Thymus (tissue), 11 donors: ENCODE measurements around the gene MEF2D. TPM values are rescaled to one million over a fixed set of nuclear protein-coding genes. Genes with fewer than 3 reads are reported as not detected.

Source experiments
- DNase-seq, 9 donors: peaks; one replicate each; pipeline ENCODE4 v3.0.0-alpha.2; 2013; ENCODE audit warnings: low spot score in 9 of 9, low read depth in 6 of 9, missing footprints in 1 of 9
- H3K27ac ChIP-seq, 2 donors: one replicate each; pipeline ENCODE4 v1.5.1; 2013; ENCODE audit warnings: control low read depth in 1 of 2, low read depth in 1 of 2, low read length in 1 of 2, mild to moderate bottlenecking in 1 of 2, moderate library complexity in 1 of 2
- H3K27me3 ChIP-seq, 2 donors: one replicate each; pipeline ENCODE4 v1.5.1; 2013; ENCODE audit warnings: low read length in 1 of 2; ENCODE audit not compliant: control insufficient read depth in 2 of 2, insufficient read depth in 1 of 2
- H3K36me3 ChIP-seq, 2 donors: one replicate each; pipeline ENCODE4 v1.5.1; 2013; ENCODE audit warnings: low read length in 1 of 2, mild to moderate bottlenecking in 1 of 2, moderate library complexity in 1 of 2; ENCODE audit not compliant: control insufficient read depth in 2 of 2, insufficient read depth in 2 of 2
- H3K4me1 ChIP-seq, 2 donors: one replicate each; pipeline ENCODE4 v1.5.1; 2013; ENCODE audit warnings: low read length in 2 of 2; ENCODE audit not compliant: control insufficient read depth in 2 of 2, insufficient read depth in 2 of 2
- H3K4me3 ChIP-seq, 2 donors: one replicate each; pipeline ENCODE4 v1.5.1; 2013; ENCODE audit warnings: low read length in 2 of 2, control low read depth in 1 of 2, mild to moderate bottlenecking in 1 of 2
- H3K9me3 ChIP-seq, 2 donors: one replicate each; pipeline ENCODE4 v1.5.1; 2013; ENCODE audit warnings: low read length in 1 of 2, mild to moderate bottlenecking in 1 of 2; ENCODE audit not compliant: control insufficient read depth in 2 of 2, insufficient read depth in 1 of 2
- WGBS: extraction: QIAGEN DNeasy Blood & Tissue Kit; methylation state at CpG from one replicate; pipeline ENCODE4 v1.1.7; 2013; 5-methylcytosine and 5-hydroxymethylcytosine counted together
- polyA plus RNA-seq: library from polyadenylated mRNA; stranded (reverse); fragments of 200-250 nt; gene quantifications from one replicate; pipeline ENCODE4 v1.2.3, GENCODE V29; 2013
- total RNA-seq: library from RNA; stranded (reverse); fragments of 120-200 nt; gene quantifications from one replicate; pipeline ENCODE4 v1.2.4, GENCODE V29; 2013
- donor health status: healthy.

The MEF2D gene
- total and polyA plus RNA-seq, 2 donors, result 8.3 to 26.3 TPM

DNA sequence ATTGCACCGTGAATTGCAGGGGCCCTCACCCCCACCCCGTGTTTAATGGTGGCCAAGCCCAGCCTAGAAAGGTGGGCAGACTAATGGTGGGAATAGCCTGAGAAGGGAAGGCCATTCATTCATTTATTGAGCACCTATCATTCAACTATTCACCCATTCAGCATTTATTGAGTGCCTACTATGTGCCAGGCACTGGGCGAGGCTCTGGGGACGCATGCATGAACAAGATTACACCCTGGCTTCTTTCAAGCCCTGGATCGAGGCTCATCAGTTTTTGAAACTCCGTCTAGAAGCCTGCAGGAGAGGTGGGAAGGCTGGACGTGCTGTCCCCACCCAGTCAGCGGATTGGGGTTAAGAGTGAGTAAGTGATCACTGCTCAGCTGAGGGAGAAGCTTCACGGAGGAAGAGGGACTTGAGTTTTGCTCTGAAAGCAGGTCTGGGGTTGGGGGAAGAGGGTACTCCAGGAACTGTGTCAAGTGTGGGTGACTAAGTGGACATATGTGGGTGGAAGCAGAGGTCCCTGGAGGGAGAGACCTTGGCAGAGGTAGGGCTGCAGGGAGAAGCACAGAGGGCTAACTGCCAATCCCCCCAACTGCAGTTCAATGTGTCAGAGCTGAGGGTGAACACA lies 35.6 kb downstream of the MEF2D start:
- no peak overlapping the region for H3K4me3 ChIP-seq
- peaks cover 51 to 56% of the 10 kb centered on the region in 2 donors for H3K36me3 ChIP-seq
- DNase-seq, result no peak
- H3K9me3 ChIP-seq, result no peaks in the 10 kb centered on the region
- no peaks in the 10 kb centered on the region for H3K27me3 ChIP-seq
- no peak overlapping the region for H3K27ac ChIP-seq
- no peaks in the 10 kb centered on the region for H3K4me1 ChIP-seq
- 95% methylated on average over 9 of the region's 9 CpGs for WGBS

DNA sequence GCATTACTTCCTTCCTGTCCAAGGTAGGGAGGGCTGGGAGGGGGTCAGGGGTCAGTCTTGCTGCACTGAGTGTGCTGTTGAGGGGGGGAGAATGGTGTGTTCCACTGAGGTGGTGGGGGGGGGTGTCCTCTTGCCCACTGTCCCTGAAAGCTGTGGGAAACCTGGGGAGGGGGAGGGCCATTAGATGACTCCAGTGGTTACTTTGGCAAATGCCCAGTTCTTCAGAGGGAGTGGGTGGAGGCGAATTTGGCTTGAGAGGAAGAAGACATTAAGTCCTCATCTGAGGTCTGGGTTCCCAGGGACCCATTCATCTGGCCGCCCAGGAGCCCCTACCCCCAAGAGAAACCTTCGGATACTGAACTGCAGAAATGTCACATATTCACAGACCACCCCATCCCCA lies 36.2 kb downstream of the MEF2D start:
- Histone ChIP-seq H3K4me3 (no peak overlapping the region), H3K9me3 (no peaks in the 10 kb centered on the region), H3K27me3 (no peaks in the 10 kb centered on the region), H3K36me3 (peaks cover 46 to 50% of the 10 kb centered on the region in 2 donors), H3K27ac (no peak overlapping the region), H3K4me1 (no peaks in the 10 kb centered on the region)
- DNase-seq, result no peak
- 97% methylated on average over 3 of the region's 3 CpGs for WGBS

DNA sequence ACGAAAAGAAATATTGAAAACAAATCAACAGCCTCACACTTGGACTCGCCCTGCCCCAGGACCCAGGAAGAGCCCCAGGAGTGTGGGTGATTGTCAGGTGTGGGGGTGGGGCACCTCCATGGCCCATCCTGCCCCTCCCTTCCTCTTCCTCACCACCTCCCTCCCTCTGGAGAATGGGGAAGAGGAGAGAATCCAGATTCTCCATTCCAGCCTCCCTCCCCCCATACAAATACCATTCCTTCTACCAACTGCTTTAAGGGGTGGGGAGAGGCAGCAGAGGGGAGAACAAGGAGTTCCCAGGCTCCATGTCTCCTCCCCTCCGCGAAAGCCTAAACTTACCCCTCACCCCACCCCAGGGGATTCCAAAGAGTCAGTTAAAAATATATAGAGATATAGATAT lies 36.7 kb downstream of the MEF2D start:
- Histone ChIP-seq H3K27me3 (no peaks in the 10 kb centered on the region), H3K4me1 (no peaks in the 10 kb centered on the region), H3K27ac (no peak overlapping the region), H3K9me3 (no peaks in the 10 kb centered on the region), H3K4me3 (no peak overlapping the region), H3K36me3 (peaks cover 41 to 45% of the 10 kb centered on the region in 2 donors)
- WGBS, result 97% methylated on average over 4 of the region's 4 CpGs
- DNase-seq, result no peak

DNA sequence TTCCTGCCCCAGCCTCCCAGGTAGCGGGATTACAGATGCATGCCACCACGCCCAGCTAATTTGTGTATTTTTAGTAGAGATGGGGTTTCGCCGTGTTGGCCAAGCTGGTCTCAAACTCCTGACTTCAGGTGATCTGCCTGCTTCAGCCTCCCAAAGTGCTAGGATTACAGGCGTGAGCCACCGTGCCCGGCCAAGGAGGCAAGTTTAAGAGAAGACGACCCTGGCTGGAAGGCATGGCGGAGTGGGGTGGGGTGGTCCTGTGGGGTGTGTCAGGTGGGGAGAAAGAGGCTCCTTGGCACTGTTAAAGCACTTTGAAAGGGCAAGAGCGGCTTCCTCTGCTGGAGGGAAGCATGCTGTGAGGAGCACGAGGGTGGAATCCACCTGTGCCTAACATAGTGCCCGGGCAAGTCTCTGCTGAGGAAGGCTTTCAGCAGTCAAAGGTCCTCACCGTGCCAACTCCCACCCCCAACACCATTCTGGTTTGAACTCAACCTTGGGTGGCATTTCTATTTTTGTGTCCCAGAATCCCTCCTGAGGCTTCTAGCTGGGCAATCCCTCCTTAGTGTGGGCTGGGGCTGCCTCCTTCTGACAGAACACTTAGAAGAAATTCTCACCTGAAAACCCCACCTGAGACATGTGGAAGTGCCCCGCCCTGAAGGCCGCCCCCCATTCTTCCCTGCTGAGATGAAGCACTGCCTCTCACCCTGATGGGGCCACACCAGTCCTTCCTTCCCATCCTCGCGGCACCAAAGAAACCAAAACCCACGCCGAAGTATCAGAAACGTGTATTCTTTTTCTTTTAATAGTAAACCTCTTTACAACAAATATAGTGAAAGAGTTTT lies 37.4 kb downstream of the MEF2D start:
- WGBS, result 94% methylated on average over 20 of the region's 20 CpGs
- Histone ChIP-seq H3K27ac (no peak overlapping the region), H3K4me3 (no peak overlapping the region), H3K9me3 (no peaks in the 10 kb centered on the region), H3K36me3 (peaks cover 34 to 38% of the 10 kb centered on the region in 2 donors), H3K27me3 (no peaks in the 10 kb centered on the region), H3K4me1 (no peaks in the 10 kb centered on the region)
- DNase-seq, result no peak

DNA sequence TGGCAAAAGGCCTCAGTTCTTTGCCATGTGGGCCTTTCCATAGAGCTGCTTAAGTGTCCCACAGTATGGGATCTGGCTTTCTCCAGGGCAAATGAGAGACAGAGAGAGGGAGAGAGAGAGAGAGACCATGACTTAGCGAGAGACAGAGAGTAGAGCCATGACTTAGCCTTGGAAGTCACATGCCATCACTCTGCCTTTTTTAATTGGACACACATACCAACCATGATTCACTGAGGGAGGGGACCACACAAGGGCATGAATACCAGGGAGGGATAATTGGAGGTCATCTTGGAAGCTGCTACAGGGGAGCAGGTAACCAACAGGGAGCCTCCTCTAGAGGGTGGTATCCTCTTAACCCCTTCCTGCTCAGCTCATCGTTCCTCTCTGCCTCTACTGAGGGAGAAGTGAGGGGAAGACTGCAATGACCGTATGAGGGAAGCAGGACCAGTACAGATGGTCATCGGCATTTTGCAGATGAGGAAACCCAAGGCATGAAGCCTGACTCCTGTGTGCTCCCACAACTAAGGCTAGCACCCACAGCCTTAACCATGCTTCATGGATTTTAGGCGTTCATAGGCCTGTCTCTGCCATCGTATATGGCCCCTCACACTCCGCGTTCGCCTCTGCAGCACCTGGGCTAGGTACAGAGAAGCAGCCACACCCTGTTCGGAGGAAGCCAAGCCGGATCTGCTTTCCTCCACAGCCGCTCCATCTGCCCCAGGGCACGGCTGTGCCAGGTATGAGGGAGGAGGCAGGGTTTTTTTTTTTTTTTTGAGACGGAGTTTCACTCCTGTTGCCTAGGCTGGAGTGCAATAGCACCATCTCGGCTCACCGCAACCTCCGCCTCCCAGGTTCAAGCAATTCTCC lies 38.6 kb downstream of the MEF2D start:
- Histone ChIP-seq H3K9me3 (no peaks in the 10 kb centered on the region), H3K4me3 (no peak overlapping the region), H3K36me3 (peaks cover 22 to 27% of the 10 kb centered on the region in 2 donors), H3K27ac (no peak overlapping the region), H3K27me3 (no peaks in the 10 kb centered on the region), H3K4me1 (peaks cover 0 to 7% of the 10 kb centered on the region in 2 donors)
- WGBS, result 96% methylated on average over 17 of the region's 17 CpGs
- DNase-seq, result no peak

DNA sequence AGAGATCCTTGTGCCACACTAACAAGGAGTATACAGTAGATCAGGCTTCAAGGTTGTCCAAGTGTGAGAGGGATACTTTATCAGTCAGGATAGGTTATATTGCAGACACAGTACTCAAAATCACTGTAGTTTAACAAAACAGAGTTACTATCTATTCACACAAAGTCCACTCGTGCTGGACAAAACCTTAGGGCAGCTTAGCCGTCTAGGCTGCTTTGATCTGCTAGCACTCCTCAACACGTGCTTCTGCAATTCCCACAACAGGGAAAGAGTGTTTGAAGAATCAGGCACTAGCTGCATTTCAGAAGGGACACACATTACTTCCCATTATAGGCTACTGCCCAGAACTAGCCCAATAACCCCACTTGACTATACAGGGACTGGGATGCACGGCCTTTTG lies 39.5 kb downstream of the MEF2D start:
- H3K27me3 ChIP-seq, result no peaks in the 10 kb centered on the region
- H3K27ac ChIP-seq, result no peak overlapping the region
- H3K4me1 ChIP-seq, result peaks cover 0 to 15% of the 10 kb centered on the region in 2 donors
- H3K4me3 ChIP-seq, result no peak overlapping the region
- WGBS, result 98% methylated on average over 4 of the region's 4 CpGs
- H3K9me3 ChIP-seq, result peaks cover 0 to 6% of the 10 kb centered on the region in 2 donors
- peaks cover 14 to 18% of the 10 kb centered on the region in 2 donors for H3K36me3 ChIP-seq
- DNase-seq, result no peak

DNA sequence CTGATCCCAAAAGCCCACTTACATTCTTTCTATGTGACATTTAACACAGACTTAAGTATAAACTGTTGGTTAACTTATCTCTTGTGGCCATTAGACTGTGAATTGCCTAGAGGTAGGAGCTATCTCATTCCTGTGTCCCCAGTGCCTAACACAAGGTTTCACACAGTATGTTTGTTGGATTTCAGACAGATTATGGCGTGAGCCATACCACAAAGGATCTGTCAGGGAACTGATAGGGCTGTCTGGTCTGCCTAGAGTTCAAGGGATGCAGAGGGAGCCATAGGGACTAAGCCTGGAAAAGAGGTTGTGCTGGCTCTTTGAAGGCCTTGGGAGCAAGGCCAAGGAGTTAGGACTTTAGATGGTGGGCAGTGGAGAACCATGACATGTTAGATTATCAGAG lies 40.0 kb downstream of the MEF2D start:
- no peak overlapping the region for H3K27ac ChIP-seq
- no peak for DNase-seq
- H3K27me3 ChIP-seq, result no peaks in the 10 kb centered on the region
- peaks cover 0 to 7% of the 10 kb centered on the region in 2 donors for H3K9me3 ChIP-seq
- no peak overlapping the region for H3K4me3 ChIP-seq
- WGBS, result 98% methylated on average over 1 of the region's 1 CpG
- H3K4me1 ChIP-seq, result peaks cover 0 to 17% of the 10 kb centered on the region in 2 donors
- H3K36me3 ChIP-seq, result peaks cover 10 to 13% of the 10 kb centered on the region in 2 donors

DNA sequence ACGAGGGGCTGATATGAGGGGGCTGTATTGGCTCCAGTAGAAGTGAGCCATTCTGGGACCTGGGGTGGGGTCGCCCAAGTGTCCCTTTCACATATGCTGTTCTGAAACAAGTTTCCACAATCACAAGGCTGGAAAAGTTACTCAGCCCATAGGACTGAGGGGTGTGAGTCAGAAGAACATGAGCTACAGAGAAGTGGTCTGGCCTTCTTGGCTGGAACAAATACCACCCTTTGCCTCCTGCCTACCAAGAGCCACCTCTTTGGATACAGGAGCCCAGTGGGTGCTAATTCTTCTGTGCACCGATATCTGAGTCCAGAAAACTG lies 42.4 kb downstream of the MEF2D start:
- peaks cover 0 to 7% of the 10 kb centered on the region in 2 donors for H3K9me3 ChIP-seq
- no peaks in the 10 kb centered on the region for H3K36me3 ChIP-seq
- H3K27ac ChIP-seq, result no peak overlapping the region
- peaks cover 0 to 16% of the 10 kb centered on the region in 2 donors for H3K27me3 ChIP-seq
- H3K4me3 ChIP-seq, result no peak overlapping the region
- peaks cover 0 to 17% of the 10 kb centered on the region in 2 donors for H3K4me1 ChIP-seq
- 78% methylated on average over 3 of the region's 3 CpGs for WGBS
- DNase-seq, result no peak
